Ishikawa (cell line): ENCODE data around the gene LPCAT1.

ENCODE experiments used
- EGR1 ChIP-seq: IDR thresholded peaks from 2 replicates; pipeline ENCODE4 v1.6.1; 2012
- RAD21 ChIP-seq: IDR thresholded peaks from 2 replicates; pipeline ENCODE4 v1.6.1; 2012; ENCODE audit warnings: low read depth
- YY1 ChIP-seq: IDR thresholded peaks from 2 replicates; pipeline ENCODE4 v1.6.1; 2012; ENCODE audit warnings: low read depth

- TF ChIP-seq RAD21, result no peak
- TF ChIP-seq YY1, result no peak
- no peak for TF ChIP-seq EGR1
Measured at GRCh38 chr5:1549475-1550030, 25.8 kb upstream of the LPCAT1 start.
